A549 (cell line): ENCODE results near the gene TTF1.

ENCODE experiments used
- CTCF ChIP-seq: fragments of >200 bp; sonication (Bioruptor Twin); formaldehyde crosslinking; IDR thresholded peaks from 3 replicates; pipeline ENCODE4 v1.5.1; 2016
- EP300 ChIP-seq, 2 experiments: fragments of >200 bp; sonication (Bioruptor Twin); formaldehyde crosslinking; IDR thresholded peaks; 2 replicates in 1 of 2; 3 replicates in 1 of 2; pipeline ENCODE4 v1.6.1; 2016 to 2017
- FOSL2 ChIP-seq, 2 experiments: fragments of 450-650 bp in 1 of 2; fragments of >200 bp in 1 of 2; sonication (Bioruptor Twin) in 1 of 2; formaldehyde crosslinking; IDR thresholded peaks; 2 replicates each; pipeline versions ENCODE4 v1.5.0 to v1.6.1; 2016 to 2020; ENCODE audit warnings: mild to moderate bottlenecking in 1 of 2, moderate library complexity in 1 of 2
- PBX3 ChIP-seq: IDR thresholded peaks from 2 replicates; pipeline ENCODE4 v1.6.1; 2012
- PHF8 ChIP-seq: fragments of 200-600 bp; sonication (generic); IDR thresholded peaks from 2 replicates; pipeline ENCODE4 v1.6.1; 2016; ENCODE audit warnings: low read depth, mild to moderate bottlenecking, antibody characterized with exemption, moderate library complexity, borderline replicate concordance
- POLR2A ChIP-seq: IDR thresholded peaks from 2 replicates; pipeline ENCODE4 v1.6.1; 2012; ENCODE audit warnings: mild to moderate bottlenecking, low read length
- POLR2AphosphoS2 ChIP-seq: conservative IDR thresholded peaks from 2 replicates; pipeline ENCODE4 v1.6.1; 2012; ENCODE audit warnings: low read length, improper control_type of control experiment, inconsistent platforms
- RFX5 ChIP-seq: fragments of 450-650 bp; IDR thresholded peaks from 2 replicates; pipeline ENCODE4 v1.7.1; 2014; ENCODE audit warnings: antibody characterized with exemption, mild to moderate bottlenecking, moderate library complexity
- TP53 ChIP-seq: fragments of 250-450 bp; sonication (Bioruptor Pico); IDR thresholded peaks from 2 replicates; pipeline ENCODE4 v1.5.0; 2021; ENCODE audit warnings: mild to moderate bottlenecking, moderate library complexity
- USF2 ChIP-seq: fragments of 450-650 bp; IDR thresholded peaks from 2 replicates; pipeline ENCODE4 v1.6.1; 2014; ENCODE audit warnings: antibody characterized with exemption

GRCh38 chr9:132441404-132441803, 34.8 kb upstream of the TTF1 start:
- no peak for TF ChIP-seq PBX3
- no peak for TF ChIP-seq CTCF
- TF ChIP-seq RFX5: no peak
- no peak for TF ChIP-seq TP53
- no peak for TF ChIP-seq POLR2AphosphoS2
- no peak for TF ChIP-seq EP300 (IDR thresholded peaks at IDR 0.05)
- no peak for TF ChIP-seq USF2
- no peak for TF ChIP-seq FOSL2 (IDR thresholded peaks at IDR 0.05)
- TF ChIP-seq FOSL2 (CRISPR knock-in tag; IDR thresholded peaks at IDR 0.05): no peak
- TF ChIP-seq PHF8: no peak
- TF ChIP-seq POLR2A: no peak
